GM23248 (cell line): ENCODE data around the gene EREG. TPM values are rescaled to one million over a fixed set of nuclear protein-coding genes. Genes with fewer than 3 reads are reported as not detected.

Source experiments
- DNase-seq: peaks from one replicate; pipeline ENCODE4 v3.0.0-alpha.2; 2015
- H2AFZ ChIP-seq: fragments of 200-600 bp; sonication (generic); 2 replicates; pipeline ENCODE4 v1.6.1; 2016; ENCODE audit warnings: antibody characterized with exemption
- H3F3A ChIP-seq: fragments of 200-600 bp; sonication (generic); 2 replicates; pipeline ENCODE4 v1.6.1; 2016; ENCODE audit warnings: mild to moderate bottlenecking, antibody characterized with exemption, mixed run types; ENCODE audit not compliant: insufficient read depth
- H3K27ac ChIP-seq: fragments of 200-600 bp; sonication (generic); 2 replicates; pipeline ENCODE4 v1.5.1; 2016; ENCODE audit warnings: mild to moderate bottlenecking
- H3K27me3 ChIP-seq: fragments of 200-600 bp; sonication (generic); replicated peaks from 2 replicates; pipeline ENCODE4 v1.6.1; 2016; ENCODE audit warnings: mild to moderate bottlenecking; ENCODE audit not compliant: insufficient read depth
- H3K36me3 ChIP-seq: fragments of 200-600 bp; sonication (generic); 2 replicates; pipeline ENCODE4 v1.6.1; 2016; ENCODE audit warnings: low read depth, mild to moderate bottlenecking
- H3K4me1 ChIP-seq: fragments of 200-600 bp; sonication (generic); 2 replicates; pipeline ENCODE4 v1.6.1; 2016; ENCODE audit warnings: mild to moderate bottlenecking; ENCODE audit not compliant: insufficient read depth
- H3K4me2 ChIP-seq: fragments of 200-600 bp; sonication (generic); one replicate; pipeline ENCODE4 v1.6.1; 2016; ENCODE audit warnings: mild to moderate bottlenecking; ENCODE audit not compliant: unreplicated experiment
- H3K4me3 ChIP-seq: fragments of 200-600 bp; sonication (generic); 2 replicates; pipeline ENCODE4 v1.5.1; 2016; ENCODE audit warnings: mild to moderate bottlenecking
- H3K79me2 ChIP-seq: fragments of 200-600 bp; sonication (generic); 2 replicates; pipeline ENCODE4 v1.6.1; 2016; ENCODE audit warnings: mild to moderate bottlenecking; ENCODE audit not compliant: insufficient read depth
- H3K9ac ChIP-seq: fragments of 200-600 bp; sonication (generic); 2 replicates; pipeline ENCODE4 v1.6.1; 2016; ENCODE audit warnings: mild to moderate bottlenecking
- H3K9me2 ChIP-seq: fragments of 200-600 bp; sonication (generic); 2 replicates; pipeline ENCODE4 v1.6.1; 2016; ENCODE audit warnings: mixed run types, mild to moderate bottlenecking, moderate library complexity; ENCODE audit not compliant: insufficient read depth
- H3K9me3 ChIP-seq: fragments of 200-600 bp; sonication (generic); one replicate; pipeline ENCODE4 v1.6.1; 2017; ENCODE audit warnings: low read depth
- H4K20me1 ChIP-seq: fragments of 200-600 bp; sonication (generic); 2 replicates; pipeline ENCODE4 v1.6.0; 2016; ENCODE audit not compliant: insufficient read depth
- EZH2 ChIP-seq: fragments of 200-600 bp; sonication (generic); IDR thresholded peaks from 2 replicates; pipeline ENCODE4 v1.6.1; 2018; ENCODE audit warnings: antibody characterized with exemption, mild to moderate bottlenecking; ENCODE audit not compliant: insufficient read depth, poor library complexity, severe bottlenecking
- EZH2phosphoT487 ChIP-seq: fragments of 200-600 bp; sonication (generic); IDR thresholded peaks from 2 replicates; pipeline ENCODE4 v1.6.1; 2018; ENCODE audit warnings: antibody characterized with exemption, moderate library complexity, mild to moderate bottlenecking, low read depth; ENCODE audit not compliant: insufficient read depth
- WGBS, 2 experiments: methylation state at CpG; one replicate each; pipeline ENCODE4 v1.1.6; 2015 to 2017; ENCODE audit warnings: low lambda C conversion rate in 2 of 2, low coverage in 1 of 2; ENCODE audit errors: missing lambda C conversion rate in 2 of 2; 5-methylcytosine and 5-hydroxymethylcytosine counted together
- in situ Hi-C: fragments of 300-500 bp; cut with MboI; formaldehyde crosslinking; loops from 2 replicates; pipeline ENCODE4 v1.15.0; 2020
- polyA plus RNA-seq: library from polyadenylated mRNA; unstranded; fragments of >200 nt; fragmentation: Nextera tagmentation; extraction: Ambion mirVana; gene quantifications from 2 replicates; pipeline ENCODE4 v1.2.1, GENCODE V29; 2016
- total RNA-seq: library from RNA; depleted of rRNA; stranded (reverse); fragments of >200 nt; shearing (Covaris generic); gene quantifications from 2 replicates; pipeline ENCODE4 v1.2.3, GENCODE V29; 2014

Gene EREG
- total and polyA plus RNA-seq, 2 experiments from 2014 or later = 1.8 to 4.4 TPM

DNA sequence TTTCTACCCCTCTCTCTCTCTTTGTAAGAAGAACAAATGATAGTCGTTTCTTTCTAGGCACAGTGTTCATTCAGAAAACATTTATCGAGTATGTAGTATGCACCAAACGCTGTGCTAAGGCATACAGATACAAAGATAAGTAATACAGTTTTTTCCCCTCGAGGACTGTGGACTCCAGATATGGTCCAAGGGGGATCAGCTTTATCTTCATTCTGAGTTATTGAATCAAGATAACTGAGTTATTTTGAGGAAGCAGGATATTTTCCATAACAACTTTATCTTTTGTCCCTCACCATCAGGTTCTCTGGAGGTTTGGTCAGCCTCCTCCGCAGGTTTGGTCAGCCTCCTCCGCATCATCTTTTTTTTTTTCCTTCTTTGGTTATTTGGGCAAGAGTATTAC lies 15.0 kb downstream of the EREG start:
- in situ Hi-C loops = loop anchor here (5.0 to 10.0 kb wide), 2 partner anchors 145 to 292 kb away; no protein-coding TSS in a partner anchor

DNA sequence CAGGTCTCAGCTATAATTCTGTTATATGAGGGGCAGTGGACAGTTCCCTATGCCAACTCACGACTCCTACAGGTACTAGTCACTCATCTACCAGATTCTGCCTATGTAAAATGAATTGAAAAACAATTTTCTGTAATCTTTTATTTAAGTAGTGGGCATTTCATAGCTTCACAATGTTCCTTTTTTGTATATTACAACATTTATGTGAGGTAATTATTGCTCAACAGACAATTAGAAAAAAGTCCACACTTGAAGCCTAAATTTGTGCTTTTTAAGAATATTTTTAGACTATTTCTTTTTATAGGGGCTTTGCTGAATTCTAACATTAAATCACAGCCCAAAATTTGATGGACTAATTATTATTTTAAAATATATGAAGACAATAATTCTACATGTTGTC lies 20.4 kb downstream of the EREG start:
- H3K9ac ChIP-seq = no peak overlapping the region
- H3K27me3 ChIP-seq = no peaks in the 10 kb centered on the region
- H3K79me2 ChIP-seq = no peaks in the 10 kb centered on the region
- TF ChIP-seq EZH2 = no peak
- no peak for TF ChIP-seq EZH2phosphoT487
- in situ Hi-C loops = loop anchor here (10.0 kb wide), 1 partner anchor 139 kb away; no protein-coding TSS in a partner anchor
- H3K4me1 ChIP-seq = no peaks in the 10 kb centered on the region
- no peaks in the 10 kb centered on the region for H4K20me1 ChIP-seq
- no peak overlapping the region for H3K4me3 ChIP-seq
- H3K9me2 ChIP-seq = no peaks in the 10 kb centered on the region
- H3K36me3 ChIP-seq = no peaks in the 10 kb centered on the region
- H3K9me3 ChIP-seq = no peaks in the 10 kb centered on the region
- no peak for DNase-seq
- H3F3A ChIP-seq = no peaks in the 10 kb centered on the region
- WGBS, 2 experiments = 48 to 52% methylated on average over 1 of the region's 1 CpG
- H3K27ac ChIP-seq = no peak overlapping the region
- no peak overlapping the region for H2AFZ ChIP-seq
- H3K4me2 ChIP-seq = no peak overlapping the region

More for the DNA sequence above, 15.0 kb downstream of the EREG start:
- no peak overlapping the region for H3K9ac ChIP-seq
- WGBS, 2 experiments = 83% methylated on average over 6 of the region's 6 CpGs
- H3K9me2 ChIP-seq = no peaks in the 10 kb centered on the region
- H3F3A ChIP-seq = peaks cover 21% of the 10 kb centered on the region
- H3K27me3 ChIP-seq = no peaks in the 10 kb centered on the region
- H3K9me3 ChIP-seq = no peaks in the 10 kb centered on the region
- no peaks in the 10 kb centered on the region for H3K79me2 ChIP-seq
- no peaks in the 10 kb centered on the region for H4K20me1 ChIP-seq
- DNase-seq = no peak
- no peak overlapping the region for H3K27ac ChIP-seq
- peaks cover 20% of the 10 kb centered on the region for H3K4me1 ChIP-seq
- no peak overlapping the region for H3K4me3 ChIP-seq
- no peaks in the 10 kb centered on the region for H3K36me3 ChIP-seq
- no peak for TF ChIP-seq EZH2
- no peak for TF ChIP-seq EZH2phosphoT487
- no peak overlapping the region for H3K4me2 ChIP-seq
- H2AFZ ChIP-seq = no peak overlapping the region

DNA sequence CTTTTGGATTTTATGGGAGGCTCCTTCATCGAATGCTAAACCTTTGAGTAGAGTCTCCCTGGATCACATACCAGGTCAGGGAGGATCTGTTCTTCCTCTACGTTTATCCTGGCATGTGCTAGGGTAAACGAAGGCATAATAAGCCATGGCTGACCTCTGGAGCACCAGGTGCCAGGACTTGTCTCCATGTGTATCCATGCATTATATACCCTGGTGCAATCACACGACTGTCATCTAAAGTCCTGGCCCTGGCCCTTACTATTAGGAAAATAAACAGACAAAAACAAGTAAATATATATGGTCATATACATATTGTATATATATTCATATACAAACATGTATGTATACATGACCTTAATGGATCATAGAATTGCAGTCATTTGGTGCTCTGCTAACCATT lies 21.2 kb downstream of the EREG start:
- DNase-seq = no peak
- TF ChIP-seq EZH2 = no peak
- no peak for TF ChIP-seq EZH2phosphoT487
- H3K4me2 ChIP-seq = no peak overlapping the region
- no peak overlapping the region for H2AFZ ChIP-seq
- 28 to 42% methylated on average over 4 of the region's 4 CpGs for WGBS, 2 experiments
- H3K36me3 ChIP-seq = no peaks in the 10 kb centered on the region
- in situ Hi-C loops = loop anchor here (10.0 kb wide), 1 partner anchor 139 kb away; no protein-coding TSS in a partner anchor
- no peaks in the 10 kb centered on the region for H3K27me3 ChIP-seq
- no peak overlapping the region for H3K27ac ChIP-seq
- no peak overlapping the region for H3K9ac ChIP-seq
- no peaks in the 10 kb centered on the region for H4K20me1 ChIP-seq
- H3F3A ChIP-seq = no peaks in the 10 kb centered on the region
- no peaks in the 10 kb centered on the region for H3K79me2 ChIP-seq
- H3K4me1 ChIP-seq = no peaks in the 10 kb centered on the region
- H3K9me3 ChIP-seq = no peaks in the 10 kb centered on the region
- H3K9me2 ChIP-seq = no peaks in the 10 kb centered on the region
- no peak overlapping the region for H3K4me3 ChIP-seq

DNA sequence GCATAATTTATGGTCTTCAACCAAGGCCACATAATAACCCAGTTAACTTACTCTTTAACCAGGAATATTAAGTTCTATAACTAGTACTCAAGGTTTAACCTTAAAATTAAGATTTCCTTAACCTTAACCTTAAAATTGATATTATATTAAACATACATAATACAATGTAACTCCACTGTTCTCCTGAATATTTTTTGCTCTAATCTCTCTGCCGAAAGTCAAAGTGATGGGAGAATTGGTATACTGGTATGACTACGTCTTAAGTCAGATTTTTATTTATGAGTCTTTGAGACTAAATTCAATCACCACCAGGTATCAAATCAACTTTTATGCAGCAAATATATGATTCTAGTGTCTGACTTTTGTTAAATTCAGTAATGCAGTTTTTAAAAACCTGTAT lies 22.8 kb downstream of the EREG start:
- in situ Hi-C loops = loop anchor here (10.0 kb wide), 1 partner anchor 137 kb away; no protein-coding TSS in a partner anchor
- no peaks in the 10 kb centered on the region for H3K4me1 ChIP-seq

DNA sequence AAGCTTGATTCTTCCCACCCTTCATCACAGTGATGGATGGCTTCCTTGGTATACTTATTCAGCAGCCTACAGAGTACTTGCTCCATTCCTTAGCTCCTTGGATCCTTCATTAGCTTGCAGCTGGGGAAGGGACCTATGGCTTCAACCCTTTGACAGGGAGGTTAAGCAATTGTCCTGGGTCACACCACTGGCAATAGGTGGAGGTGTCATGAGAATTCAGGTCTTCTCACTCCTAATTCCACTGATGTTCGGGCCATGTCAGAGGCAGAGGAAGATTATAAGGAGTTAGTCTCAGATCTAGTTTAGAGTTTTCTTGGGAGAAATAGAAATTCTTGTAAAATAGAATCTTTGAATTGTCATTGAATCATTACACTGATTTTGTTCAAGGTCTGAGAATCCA lies 24.5 kb downstream of the EREG start:
- Histone ChIP-seq H3K36me3 (no peaks in the 10 kb centered on the region), H3K4me1 (0 out of 2 replicates have a peak, but pooled peaks cover 2% of the 10 kb centered on the region), H3K27me3 (no peaks in the 10 kb centered on the region), H3K9me2 (no peaks in the 10 kb centered on the region), H2AFZ (no peak overlapping the region), H3K79me2 (no peaks in the 10 kb centered on the region), H3F3A (0 out of 2 replicates have a peak, but pooled peaks cover 1% of the 10 kb centered on the region), H3K9me3 (no peaks in the 10 kb centered on the region), H3K9ac (no peak overlapping the region), H3K4me2 (no peak overlapping the region), H3K4me3 (no peak overlapping the region), H3K27ac (no peak overlapping the region), H4K20me1 (no peaks in the 10 kb centered on the region)
- WGBS, 2 experiments = 86 to 94% methylated on average over 1 of the region's 1 CpG
- in situ Hi-C loops = loop anchor here (10.0 kb wide), 1 partner anchor 135 kb away; no protein-coding TSS in a partner anchor
- DNase-seq = no peak
- no peak for TF ChIP-seq EZH2phosphoT487
- TF ChIP-seq EZH2 = no peak

More for the DNA sequence above, 22.8 kb downstream of the EREG start:
- H3K79me2 ChIP-seq = no peaks in the 10 kb centered on the region
- no peak overlapping the region for H3K4me2 ChIP-seq
- H2AFZ ChIP-seq = no peak overlapping the region
- no peaks in the 10 kb centered on the region for H4K20me1 ChIP-seq
- no peaks in the 10 kb centered on the region for H3K9me3 ChIP-seq
- no peaks in the 10 kb centered on the region for H3K27me3 ChIP-seq
- no peak for TF ChIP-seq EZH2phosphoT487
- no peak for TF ChIP-seq EZH2
- no peaks in the 10 kb centered on the region for H3K36me3 ChIP-seq
- no peak overlapping the region for H3K4me3 ChIP-seq
- no peak overlapping the region for H3K9ac ChIP-seq
- H3K27ac ChIP-seq = no peak overlapping the region
- no peaks in the 10 kb centered on the region for H3K9me2 ChIP-seq
- no peak for DNase-seq
- 74 to 81% methylated on average over 2 of the region's 2 CpGs for WGBS, 2 experiments
- no peaks in the 10 kb centered on the region for H3F3A ChIP-seq
